ENCODE measurements around the gene PLA2G2F.

DNA sequence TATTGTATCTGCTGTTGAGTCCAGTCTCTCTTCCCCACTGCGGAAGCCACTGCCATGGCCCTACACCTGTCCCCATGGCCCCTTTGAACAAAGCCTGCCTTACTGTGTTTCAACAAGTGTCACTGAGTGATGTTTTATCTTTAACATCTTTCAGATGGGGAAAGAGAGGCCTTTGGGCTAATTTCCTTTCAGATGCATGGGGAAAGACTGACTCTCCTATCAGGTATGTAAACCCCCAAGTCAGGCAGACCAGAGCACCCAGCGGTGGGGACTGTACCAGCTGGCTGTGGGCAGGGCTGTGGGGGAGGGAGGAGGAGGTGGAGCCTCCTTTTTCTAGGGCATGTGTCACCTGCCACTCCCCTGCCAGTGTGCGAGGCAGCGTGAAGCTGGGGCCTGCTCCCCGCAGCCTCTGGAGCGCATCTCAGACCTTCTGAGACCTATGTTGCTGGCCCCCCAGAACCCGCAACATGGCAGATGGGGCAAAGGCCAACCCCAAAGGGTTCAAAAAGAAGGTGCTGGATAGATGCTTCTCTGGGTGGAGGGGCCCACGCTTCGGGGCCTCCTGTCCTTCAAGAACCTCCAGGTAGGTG is at the start of gene PLA2G2F:
- TF ChIP-seq, protein P1, sequence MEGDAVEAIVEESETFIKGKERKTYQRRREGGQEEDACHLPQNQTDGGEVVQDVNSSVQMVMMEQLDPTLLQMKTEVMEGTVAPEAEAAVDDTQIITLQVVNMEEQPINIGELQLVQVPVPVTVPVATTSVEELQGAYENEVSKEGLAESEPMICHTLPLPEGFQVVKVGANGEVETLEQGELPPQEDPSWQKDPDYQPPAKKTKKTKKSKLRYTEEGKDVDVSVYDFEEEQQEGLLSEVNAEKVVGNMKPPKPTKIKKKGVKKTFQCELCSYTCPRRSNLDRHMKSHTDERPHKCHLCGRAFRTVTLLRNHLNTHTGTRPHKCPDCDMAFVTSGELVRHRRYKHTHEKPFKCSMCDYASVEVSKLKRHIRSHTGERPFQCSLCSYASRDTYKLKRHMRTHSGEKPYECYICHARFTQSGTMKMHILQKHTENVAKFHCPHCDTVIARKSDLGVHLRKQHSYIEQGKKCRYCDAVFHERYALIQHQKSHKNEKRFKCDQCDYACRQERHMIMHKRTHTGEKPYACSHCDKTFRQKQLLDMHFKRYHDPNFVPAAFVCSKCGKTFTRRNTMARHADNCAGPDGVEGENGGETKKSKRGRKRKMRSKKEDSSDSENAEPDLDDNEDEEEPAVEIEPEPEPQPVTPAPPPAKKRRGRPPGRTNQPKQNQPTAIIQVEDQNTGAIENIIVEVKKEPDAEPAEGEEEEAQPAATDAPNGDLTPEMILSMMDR (IDR thresholded peaks at IDR 0.05): no peak
- TF ChIP-seq FOXK1 (CRISPR knock-in tag; IDR thresholded peaks at IDR 0.05): no peak
- TF ChIP-seq, protein P2, sequence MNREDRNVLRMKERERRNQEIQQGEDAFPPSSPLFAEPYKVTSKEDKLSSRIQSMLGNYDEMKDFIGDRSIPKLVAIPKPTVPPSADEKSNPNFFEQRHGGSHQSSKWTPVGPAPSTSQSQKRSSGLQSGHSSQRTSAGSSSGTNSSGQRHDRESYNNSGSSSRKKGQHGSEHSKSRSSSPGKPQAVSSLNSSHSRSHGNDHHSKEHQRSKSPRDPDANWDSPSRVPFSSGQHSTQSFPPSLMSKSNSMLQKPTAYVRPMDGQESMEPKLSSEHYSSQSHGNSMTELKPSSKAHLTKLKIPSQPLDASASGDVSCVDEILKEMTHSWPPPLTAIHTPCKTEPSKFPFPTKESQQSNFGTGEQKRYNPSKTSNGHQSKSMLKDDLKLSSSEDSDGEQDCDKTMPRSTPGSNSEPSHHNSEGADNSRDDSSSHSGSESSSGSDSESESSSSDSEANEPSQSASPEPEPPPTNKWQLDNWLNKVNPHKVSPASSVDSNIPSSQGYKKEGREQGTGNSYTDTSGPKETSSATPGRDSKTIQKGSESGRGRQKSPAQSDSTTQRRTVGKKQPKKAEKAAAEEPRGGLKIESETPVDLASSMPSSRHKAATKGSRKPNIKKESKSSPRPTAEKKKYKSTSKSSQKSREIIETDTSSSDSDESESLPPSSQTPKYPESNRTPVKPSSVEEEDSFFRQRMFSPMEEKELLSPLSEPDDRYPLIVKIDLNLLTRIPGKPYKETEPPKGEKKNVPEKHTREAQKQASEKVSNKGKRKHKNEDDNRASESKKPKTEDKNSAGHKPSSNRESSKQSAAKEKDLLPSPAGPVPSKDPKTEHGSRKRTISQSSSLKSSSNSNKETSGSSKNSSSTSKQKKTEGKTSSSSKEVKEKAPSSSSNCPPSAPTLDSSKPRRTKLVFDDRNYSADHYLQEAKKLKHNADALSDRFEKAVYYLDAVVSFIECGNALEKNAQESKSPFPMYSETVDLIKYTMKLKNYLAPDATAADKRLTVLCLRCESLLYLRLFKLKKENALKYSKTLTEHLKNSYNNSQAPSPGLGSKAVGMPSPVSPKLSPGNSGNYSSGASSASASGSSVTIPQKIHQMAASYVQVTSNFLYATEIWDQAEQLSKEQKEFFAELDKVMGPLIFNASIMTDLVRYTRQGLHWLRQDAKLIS (CRISPR knock-in tag; IDR thresholded peaks at IDR 0.05; ENCODE audit: borderline replicate concordance): no peak
